Bronchial epithelial cell (primary cell): ENCODE results near the gene IMPACT. TPM values are rescaled to one million over a fixed set of nuclear protein-coding genes. Genes with fewer than 3 reads are reported as not detected.

ENCODE experiments used
- DNase-seq: peaks from one replicate; pipeline ENCODE4 v3.0.0-alpha.2; 2010; ENCODE audit warnings: low read depth
- FAIRE-seq: peaks from 2 replicates; lab custom pipeline; 2011; peaks lifted over from hg19 to GRCh38; lab: Jason Lieb, UNC
- H3K27me3 ChIP-seq: 2 replicates; pipeline ENCODE4 v1.5.1; 2011; ENCODE audit warnings: low read length; ENCODE audit not compliant: control insufficient read depth, insufficient read depth
- H3K36me3 ChIP-seq: 2 replicates; pipeline ENCODE4 v1.5.1; 2011; ENCODE audit warnings: low read length; ENCODE audit not compliant: control insufficient read depth, insufficient read depth
- H3K4me3 ChIP-seq: 2 replicates; pipeline ENCODE4 v1.5.1; 2011; ENCODE audit warnings: mild to moderate bottlenecking, low read depth, low read length, control low read depth
- CTCF ChIP-seq: IDR thresholded peaks from 2 replicates; pipeline ENCODE4 v1.5.1; 2011; ENCODE audit warnings: mild to moderate bottlenecking, moderate library complexity, low read length, control low read depth, inconsistent platforms; ENCODE audit not compliant: insufficient read depth, severe bottlenecking
- total RNA-seq: library from RNA; depleted of rRNA; stranded (reverse); fragments of >200 nt; gene quantifications from 2 replicates; pipeline ENCODE4 v1.2.1, GENCODE V29; 2014

Gene IMPACT
- total RNA-seq: 24.1 and 24.5 TPM in 2 replicates

- DNase-seq (peak; percentile 41), FAIRE-seq (no peak)
- Histone ChIP-seq H3K36me3 (no peaks in the 10 kb centered on the region), H3K4me3 (peak within 1 kb of the TSS; percentile 80), H3K27me3 (no peaks in the 10 kb centered on the region)
- TF ChIP-seq CTCF: no peak
These were observed at the start of gene IMPACT for GRCh38 chr18:24426398-24427294. IMPACT (plus strand) TSS chr18:24426670; CDS start chr18:24426757, 87 bp downstream.

GRCh38 chr18:24378598-24378997, 47.9 kb upstream of the IMPACT start:
- Histone ChIP-seq H3K4me3 (no peak overlapping the region), H3K36me3 (no peaks in the 10 kb centered on the region), H3K27me3 (no peaks in the 10 kb centered on the region)
- no peak for DNase-seq
- TF ChIP-seq CTCF: no peak
- FAIRE-seq: no peak

GRCh38 chr18:24380163-24380747, 46.2 kb upstream of the IMPACT start:
- Histone ChIP-seq H3K27me3 (no peaks in the 10 kb centered on the region), H3K36me3 (no peaks in the 10 kb centered on the region), H3K4me3 (no peak overlapping the region)
- FAIRE-seq (no peak), DNase-seq (no peak)
- TF ChIP-seq CTCF: no peak

- TF ChIP-seq CTCF: no peak
- FAIRE-seq: no peak
- no peaks in the 10 kb centered on the region for H3K27me3 ChIP-seq
- no peak for DNase-seq
- no peaks in the 10 kb centered on the region for H3K36me3 ChIP-seq
- H3K4me3 ChIP-seq: no peak overlapping the region
These were observed 45.3 kb upstream of the IMPACT start for GRCh38 chr18:24381126-24381525.

- DNase-seq (no peak), FAIRE-seq (no peak)
- H3K27me3 ChIP-seq: no peaks in the 10 kb centered on the region
- no peak overlapping the region for H3K4me3 ChIP-seq
- no peak for TF ChIP-seq CTCF
- no peaks in the 10 kb centered on the region for H3K36me3 ChIP-seq
These were observed 39.8 kb upstream of the IMPACT start for GRCh38 chr18:24386681-24387080.
